BLaER1 treated with 17β-estradiol and CSF1 and Interleukin-3, amounts not matched to agents 10 nM and 100 nM (cell line): Measurements from ENCODE around the gene TACC3.
A peak's percentile ranks its signal among the peaks of the same experiment; 100 is the strongest.

Experiments
- H3K27ac ChIP-seq, 11 experiments: shearing (Covaris generic); formaldehyde crosslinking; 2 replicates each; pipeline ENCODE4 v1.8.1; 2022
- H3K27me3 ChIP-seq, 11 experiments: shearing (Covaris generic); formaldehyde crosslinking; 2 replicates each; pipeline ENCODE4 v1.8.1; 2022
- H3K36me3 ChIP-seq, 11 experiments: shearing (Covaris generic); formaldehyde crosslinking; 2 replicates each; pipeline ENCODE4 v1.8.1; 2022
- H3K4me1 ChIP-seq, 10 experiments: shearing (Covaris generic); formaldehyde crosslinking; 2 replicates each; pipeline ENCODE4 v1.8.1; 2022
- H3K4me2 ChIP-seq, 11 experiments: shearing (Covaris generic); formaldehyde crosslinking; 2 replicates each; pipeline ENCODE4 v1.8.1; 2022
- H3K4me3 ChIP-seq, 10 experiments: shearing (Covaris generic); formaldehyde crosslinking; 2 replicates each; pipeline ENCODE4 v1.8.1; 2022
- H3K9ac ChIP-seq, 11 experiments: shearing (Covaris generic); formaldehyde crosslinking; 2 replicates each; pipeline ENCODE4 v1.8.1; 2022
- H3K9me3 ChIP-seq, 11 experiments: shearing (Covaris generic); formaldehyde crosslinking; replicated peaks in 1 of 11; 2 replicates each; pipeline ENCODE4 v1.8.1; 2022
- H4K20me1 ChIP-seq, 11 experiments: shearing (Covaris generic); formaldehyde crosslinking; 2 replicates each; pipeline ENCODE4 v1.8.1; 2022
- Cebpa-rat ChIP-seq, 11 experiments: shearing (Covaris generic); IDR thresholded peaks; 2 replicates each; pipeline ENCODE4 v1.8.1; 2022

TACC3 gene

GRCh38 chr4:1756079-1756478 lies 34.8 kb downstream of the TACC3 start:
- Histone ChIP-seq H3K4me2 (no peak overlapping the region), H3K36me3 (no peaks in the 10 kb centered on the region), H3K27me3 (no peaks in the 10 kb centered on the region), H3K9ac (no peak overlapping the region), H3K9me3 (no peaks in the 10 kb centered on the region), H3K27ac (no peak overlapping the region), H3K4me1 (peaks cover 35 to 73% (median 63%) of the 10 kb centered on the region in 10 experiments), H4K20me1 (no peaks in the 10 kb centered on the region), H3K4me3 (no peak overlapping the region)
- TF ChIP-seq Cebpa-rat (IDR thresholded peaks at IDR 0.05) = no peak

GRCh38 chr4:1756893-1757779 lies 35.8 kb downstream of the TACC3 start:
- Histone ChIP-seq H3K4me1 (peaks cover 28 to 63% (median 53%) of the 10 kb centered on the region in 10 experiments), H3K9me3 (no peaks in the 10 kb centered on the region), H3K36me3 (no peaks in the 10 kb centered on the region), H3K27ac (no peak overlapping the region), H3K4me2 (no peak overlapping the region), H3K9ac (no peak overlapping the region), H3K27me3 (peaks cover 0 to 3% (median 1%) of the 10 kb centered on the region in 11 experiments; a peak in 8 of 22 replicates), H3K4me3 (no peak overlapping the region), H4K20me1 (0 out of 22 replicates have a peak, but pooled peaks cover 0 to 1% (median 0%) of the 10 kb centered on the region in 11 experiments)
- TF ChIP-seq Cebpa-rat (IDR thresholded peaks at IDR 0.05) = no peak

GRCh38 chr4:1757836-1758235 lies 36.5 kb downstream of the TACC3 start:
- Histone ChIP-seq H3K4me2 (peak overlapping the region in 9 of 11 experiments; percentile 26 to 71 (median 53); a peak in 14 of 22 replicates), H4K20me1 (peaks cover 0 to 6% (median 0%) of the 10 kb centered on the region in 11 experiments; a peak in 2 of 22 replicates), H3K9ac (peak overlapping the region in 1 of 11 experiments; percentile 30; a peak in 1 of 22 replicates), H3K9me3 (no peaks in the 10 kb centered on the region), H3K4me3 (no peak overlapping the region), H3K27ac (no peak overlapping the region), H3K36me3 (no peaks in the 10 kb centered on the region), H3K27me3 (peaks cover 5 to 10% (median 8%) of the 10 kb centered on the region in 11 experiments; a peak in 14 of 22 replicates), H3K4me1 (peaks cover 21 to 56% (median 47%) of the 10 kb centered on the region in 10 experiments)
- no peak for TF ChIP-seq Cebpa-rat (IDR thresholded peaks at IDR 0.05)

DNA sequence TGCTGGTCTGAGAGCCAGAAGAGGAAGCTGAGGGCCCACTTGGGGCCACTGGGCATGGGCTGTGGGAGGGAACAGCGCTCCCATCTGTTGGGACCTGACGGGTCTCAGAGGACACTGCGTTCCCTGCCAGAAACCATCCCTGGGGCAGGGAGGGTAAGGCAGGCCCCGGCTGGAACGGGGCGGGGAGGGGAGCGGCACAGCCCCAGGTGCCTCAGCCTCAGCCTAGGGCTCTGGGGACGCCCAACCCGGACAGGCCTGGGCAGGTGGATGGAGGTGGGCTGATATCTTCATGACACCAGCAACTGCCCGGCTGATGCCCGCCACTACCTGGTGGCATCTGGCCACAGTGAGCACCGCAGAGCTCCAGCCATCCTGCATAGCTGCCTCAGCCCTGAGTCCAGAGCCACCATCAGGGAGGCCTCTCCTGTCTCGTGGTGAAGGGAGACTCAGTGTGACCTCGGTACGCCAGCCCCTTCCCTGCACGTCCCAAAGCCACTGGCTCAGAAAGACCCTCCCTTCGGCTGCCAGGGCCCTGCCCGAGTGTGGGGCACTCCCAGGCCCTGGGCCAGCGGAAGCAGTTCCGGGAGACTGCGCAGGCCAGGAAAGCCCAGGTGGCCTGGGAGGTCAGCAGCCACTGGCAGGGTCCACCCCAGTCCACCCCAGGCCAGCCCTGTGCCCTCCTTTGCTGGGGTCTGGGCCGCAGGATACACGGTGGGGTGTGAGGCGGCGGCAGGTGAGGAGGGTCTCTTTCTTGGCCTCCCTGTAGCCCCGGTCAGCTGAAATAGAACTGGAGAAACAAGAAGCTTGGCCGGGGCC lies 37.2 kb downstream of the TACC3 start:
- TF ChIP-seq Cebpa-rat (IDR thresholded peaks at IDR 0.05) = no peak
- no peak overlapping the region for H3K27ac ChIP-seq
- peak overlapping the region in 2 of 11 experiments; percentile 9 to 30; a peak in 2 of 22 replicates for H3K9ac ChIP-seq
- H3K36me3 ChIP-seq = no peaks in the 10 kb centered on the region
- H3K9me3 ChIP-seq = no peaks in the 10 kb centered on the region
- peaks cover 0 to 6% (median 0%) of the 10 kb centered on the region in 11 experiments; a peak in 3 of 22 replicates for H4K20me1 ChIP-seq
- H3K4me1 ChIP-seq = peaks cover 14 to 49% (median 40%) of the 10 kb centered on the region in 10 experiments
- H3K27me3 ChIP-seq = peaks cover 8 to 17% (median 13%) of the 10 kb centered on the region in 11 experiments; a peak in 18 of 22 replicates
- no peak overlapping the region for H3K4me3 ChIP-seq
- peak overlapping the region in 9 of 11 experiments; percentile 26 to 71 (median 53); a peak in 15 of 22 replicates for H3K4me2 ChIP-seq

- H4K20me1 ChIP-seq = peaks cover 0 to 11% (median 0%) of the 10 kb centered on the region in 11 experiments; a peak in 6 of 22 replicates
- no peak overlapping the region for H3K9ac ChIP-seq
- no peak overlapping the region for H3K4me3 ChIP-seq
- TF ChIP-seq Cebpa-rat (IDR thresholded peaks at IDR 0.05) = no peak
- H3K27me3 ChIP-seq = peaks cover 16 to 24% (median 21%) of the 10 kb centered on the region in 11 experiments; a peak in 21 of 22 replicates
- no peaks in the 10 kb centered on the region for H3K36me3 ChIP-seq
- peak overlapping the region in 5 of 11 experiments; percentile 26 to 67 (median 33); a peak in 4 of 22 replicates for H3K4me2 ChIP-seq
- peaks cover 9 to 46% (median 37%) of the 10 kb centered on the region in 10 experiments for H3K4me1 ChIP-seq
- H3K9me3 ChIP-seq = no peaks in the 10 kb centered on the region
- H3K27ac ChIP-seq = no peak overlapping the region
Measured at GRCh38 chr4:1759170-1759817, 38.0 kb downstream of the TACC3 start.

DNA sequence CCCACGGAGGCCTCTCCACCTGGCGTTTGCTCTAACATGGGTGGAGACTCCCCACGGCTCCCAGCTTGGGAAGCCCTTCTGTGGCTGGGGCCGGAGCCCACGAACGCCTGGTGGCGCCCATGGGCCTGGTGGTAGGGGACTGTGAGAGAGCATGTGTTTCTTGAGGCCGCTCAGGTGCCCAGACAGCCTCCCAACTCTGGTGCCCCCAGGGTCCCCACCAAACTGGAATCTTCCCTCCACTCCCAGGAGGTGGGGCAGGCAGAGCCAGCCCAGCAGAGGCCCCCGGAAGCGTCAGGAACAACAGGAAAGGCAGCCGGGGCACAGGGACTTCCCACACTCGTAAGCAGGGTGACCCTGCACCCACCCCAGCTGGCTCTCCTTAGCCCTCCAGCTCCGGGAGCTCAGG lies 38.5 kb downstream of the TACC3 start:
- TF ChIP-seq Cebpa-rat (IDR thresholded peaks at IDR 0.05) = no peak
- peaks cover 6 to 41% (median 31%) of the 10 kb centered on the region in 10 experiments; a peak in 17 of 20 replicates for H3K4me1 ChIP-seq
- H3K4me3 ChIP-seq = no peak overlapping the region
- H4K20me1 ChIP-seq = peaks cover 0 to 14% (median 0%) of the 10 kb centered on the region in 11 experiments; a peak in 6 of 22 replicates
- H3K9me3 ChIP-seq = no peaks in the 10 kb centered on the region
- no peak overlapping the region for H3K27ac ChIP-seq
- H3K27me3 ChIP-seq = peaks cover 21 to 30% (median 26%) of the 10 kb centered on the region in 11 experiments; a peak in 21 of 22 replicates
- peak overlapping the region in 9 of 11 experiments; percentile 8 to 55 (median 27); a peak in 8 of 22 replicates for H3K4me2 ChIP-seq
- no peaks in the 10 kb centered on the region for H3K36me3 ChIP-seq
- H3K9ac ChIP-seq = peak overlapping the region in 1 of 11 experiments; percentile 38; a peak in 1 of 22 replicates

- Histone ChIP-seq H3K4me1 (peaks cover 6 to 40% (median 27%) of the 10 kb centered on the region in 10 experiments; a peak in 17 of 20 replicates), H3K4me3 (no peak overlapping the region), H3K36me3 (no peaks in the 10 kb centered on the region), H3K4me2 (peak overlapping the region in 4 of 11 experiments; percentile 8 to 55 (median 26); a peak in 4 of 22 replicates), H3K9ac (no peak overlapping the region), H3K27me3 (peaks cover 29 to 37% (median 34%) of the 10 kb centered on the region in 11 experiments; a peak in 21 of 22 replicates), H3K9me3 (no peaks in the 10 kb centered on the region), H3K27ac (no peak overlapping the region), H4K20me1 (peaks cover 0 to 22% (median 0%) of the 10 kb centered on the region in 11 experiments; a peak in 8 of 22 replicates)
- TF ChIP-seq Cebpa-rat (IDR thresholded peaks at IDR 0.05) = no peak
Measured at GRCh38 chr4:1760521-1761071, 39.3 kb downstream of the TACC3 start.
